ENCODE data around the gene ZNF432.

ZNF432 gene

DNA sequence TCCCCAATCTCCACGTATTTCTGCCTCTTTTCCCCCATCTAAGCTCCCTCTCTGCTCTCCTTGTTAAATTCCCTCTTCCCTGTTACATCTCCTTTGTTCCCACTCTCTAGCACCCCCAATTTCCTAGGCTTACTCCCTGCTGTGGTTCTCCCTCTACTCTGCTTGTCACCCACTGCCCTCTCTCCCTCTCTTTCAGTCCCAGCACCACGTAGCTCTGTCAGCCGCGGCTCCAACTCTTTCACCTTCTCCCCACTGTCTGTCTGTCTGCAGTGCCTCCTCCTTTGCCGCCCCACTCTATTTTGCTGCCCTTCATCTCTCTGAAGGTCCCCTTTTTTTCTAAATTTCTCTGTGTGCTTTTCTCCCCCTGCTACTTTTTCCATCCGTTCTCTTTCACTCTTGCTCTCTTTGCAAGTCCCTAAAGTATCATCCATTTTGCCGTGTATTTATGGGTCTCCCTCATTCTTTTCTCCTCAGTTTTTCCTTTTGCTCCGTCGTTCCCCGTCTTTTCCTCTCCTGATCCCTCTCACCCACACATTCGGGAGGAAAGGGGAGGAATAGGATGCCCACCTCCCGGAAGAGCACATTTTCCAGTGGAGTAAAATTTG, 46.0 kb upstream of the ZNF432 start:
- Histone ChIP-seq H4K91ac (ENCODE audit: low read depth, low read length, poor library complexity) (no peak overlapping the region), H3K27ac (replicated peaks; ENCODE audit: low read length) (no peak overlapping the region), H2AK5ac (ENCODE audit: low read depth, low read length) (no peak overlapping the region), H3K27me3 (ENCODE audit: control insufficient read depth in 3 of 3, insufficient read depth in 3 of 3, low read depth in 1 of 3, low read length in 3 of 3) (peaks cover 0 to 2% (median 0%) of the 10 kb centered on the region in 3 experiments), H3K9me3 (replicated peaks in 1 of 2; ENCODE audit: control insufficient read depth in 2 of 2, insufficient read depth in 1 of 2, low read depth in 1 of 2, low read length in 2 of 2) (peaks cover 7 to 62% of the 10 kb centered on the region in 2 donors), H3K4me2 (ENCODE audit: insufficient read depth, low read length, poor library complexity, severe bottlenecking) (peak overlapping the region; percentile 78), H3K79me1 (ENCODE audit: low read depth, low read length) (no peaks in the 10 kb centered on the region), H3K23ac (ENCODE audit: low read depth, low read length, poor library complexity) (no peak overlapping the region), H3K18ac (ENCODE audit: low read length) (no peak overlapping the region), H3K9ac (ENCODE audit: low read depth, low read length, poor library complexity) (peak overlapping the region; percentile 83), H3K4me3 (ENCODE audit: low read length in 2 of 2) (peak overlapping the region; percentile 66 to 97), H2BK5ac (ENCODE audit: low read length) (no peak overlapping the region), H3K4ac (ENCODE audit: low read length) (no peak overlapping the region), H3K4me1 (ENCODE audit: control insufficient read depth in 2 of 2, insufficient read depth in 1 of 2, low read depth in 1 of 2, low read length in 2 of 2) (peaks cover 0 to 2% of the 10 kb centered on the region in 2 donors), H2BK15ac (ENCODE audit: low read length) (no peak overlapping the region), H3K14ac (ENCODE audit: low read length) (no peak overlapping the region), H2AFZ (ENCODE audit: low read length) (peak overlapping the region; percentile 80), H4K8ac (ENCODE audit: low read depth, low read length) (no peak overlapping the region), H2BK120ac (ENCODE audit: low read depth, low read length) (no peak overlapping the region), H2BK12ac (ENCODE audit: low read length) (no peak overlapping the region), H3K36me3 (replicated peaks in 1 of 2; ENCODE audit: control insufficient read depth in 2 of 2, insufficient read depth in 2 of 2, low read length in 2 of 2) (peaks cover 0 to 42% of the 10 kb centered on the region in 2 donors)
- no peak for DNase-seq (ENCODE audit: low spot score)
- no CpG with 5 or more reads among the region's 12 CpGs for WGBS, 2 donors (ENCODE audit: extremely low coverage in 2 of 2, insufficient read length in 2 of 2, insufficient replicate concordance in 1 of 2)

DNA sequence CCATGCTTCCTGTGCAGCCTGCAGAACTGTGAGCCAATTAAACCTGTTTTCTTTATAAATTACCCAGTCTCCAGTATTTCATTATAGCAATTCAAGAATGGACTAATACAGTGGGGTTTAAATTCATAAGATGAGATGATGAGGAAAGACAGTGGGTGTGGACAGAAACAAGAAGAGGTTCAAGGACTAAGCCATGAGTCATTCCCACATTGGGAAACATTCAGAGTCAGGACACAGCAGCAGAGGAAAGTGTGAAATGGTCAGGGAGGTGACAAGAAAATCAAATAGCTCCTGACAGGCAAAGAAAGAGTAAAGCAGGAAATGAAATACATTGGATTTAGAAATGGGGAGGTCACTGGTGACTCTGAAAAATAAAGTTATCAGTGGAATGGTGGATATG, 37.8 kb upstream of the ZNF432 start:
- Histone ChIP-seq H2BK15ac (ENCODE audit: low read length) (no peak overlapping the region), H3K27ac (replicated peaks; ENCODE audit: low read length) (no peak overlapping the region), H2BK12ac (ENCODE audit: low read length) (no peak overlapping the region), H3K27me3 (ENCODE audit: control insufficient read depth in 3 of 3, insufficient read depth in 3 of 3, low read depth in 1 of 3, low read length in 3 of 3) (no peaks in the 10 kb centered on the region), H3K79me1 (ENCODE audit: low read depth, low read length) (no peaks in the 10 kb centered on the region), H3K18ac (ENCODE audit: low read length) (no peak overlapping the region), H3K4ac (ENCODE audit: low read length) (no peak overlapping the region), H4K91ac (ENCODE audit: low read depth, low read length, poor library complexity) (no peak overlapping the region), H2AFZ (ENCODE audit: low read length) (no peak overlapping the region), H3K14ac (ENCODE audit: low read length) (no peak overlapping the region), H3K4me1 (ENCODE audit: control insufficient read depth in 2 of 2, insufficient read depth in 1 of 2, low read depth in 1 of 2, low read length in 2 of 2) (no peaks in the 10 kb centered on the region), H4K8ac (ENCODE audit: low read depth, low read length) (no peak overlapping the region), H3K9ac (ENCODE audit: low read depth, low read length, poor library complexity) (no peak overlapping the region), H3K4me2 (ENCODE audit: insufficient read depth, low read length, poor library complexity, severe bottlenecking) (no peak overlapping the region), H2BK5ac (ENCODE audit: low read length) (no peak overlapping the region), H2AK5ac (ENCODE audit: low read depth, low read length) (no peak overlapping the region), H3K9me3 (replicated peaks in 1 of 2; ENCODE audit: control insufficient read depth in 2 of 2, insufficient read depth in 1 of 2, low read depth in 1 of 2, low read length in 2 of 2) (peaks cover 15 to 95% of the 10 kb centered on the region in 2 donors), H3K4me3 (ENCODE audit: low read length in 2 of 2) (no peak overlapping the region), H3K36me3 (replicated peaks in 1 of 2; ENCODE audit: control insufficient read depth in 2 of 2, insufficient read depth in 2 of 2, low read length in 2 of 2) (peaks cover 15 to 97% of the 10 kb centered on the region in 2 donors), H3K23ac (ENCODE audit: low read depth, low read length, poor library complexity) (no peak overlapping the region), H2BK120ac (ENCODE audit: low read depth, low read length) (no peak overlapping the region)
- no peak for DNase-seq (ENCODE audit: low spot score)

DNA sequence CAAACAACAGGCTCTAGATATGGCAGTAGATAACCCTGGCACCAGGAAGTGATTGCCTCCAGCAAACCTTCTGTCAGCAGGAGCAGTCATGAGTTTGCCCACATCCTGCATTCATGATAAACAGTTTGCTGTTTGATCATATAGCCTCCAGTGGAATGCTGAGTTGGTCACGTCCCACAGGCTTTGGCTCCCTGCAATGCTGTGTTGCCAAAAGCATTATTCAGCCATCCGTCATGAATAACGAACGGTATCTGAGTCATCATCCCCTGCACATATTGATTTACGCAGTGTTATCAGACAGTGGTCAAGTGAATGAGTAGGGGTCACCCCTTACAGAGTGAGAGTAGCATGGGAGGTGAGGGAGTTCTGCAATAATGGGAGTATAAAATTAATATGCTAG, 21.9 kb upstream of the ZNF432 start:
- WGBS, 2 donors (ENCODE audit: extremely low coverage in 2 of 2, insufficient read length in 2 of 2, insufficient replicate concordance in 1 of 2): no CpG with 5 or more reads among the region's 5 CpGs
- Histone ChIP-seq H2BK15ac (ENCODE audit: low read length) (no peak overlapping the region), H3K4me2 (ENCODE audit: insufficient read depth, low read length, poor library complexity, severe bottlenecking) (no peak overlapping the region), H3K23ac (ENCODE audit: low read depth, low read length, poor library complexity) (no peak overlapping the region), H3K4me3 (ENCODE audit: low read length in 2 of 2) (no peak overlapping the region), H4K91ac (ENCODE audit: low read depth, low read length, poor library complexity) (no peak overlapping the region), H3K36me3 (replicated peaks in 1 of 2; ENCODE audit: control insufficient read depth in 2 of 2, insufficient read depth in 2 of 2, low read length in 2 of 2) (peaks cover 27 to 97% of the 10 kb centered on the region in 2 donors), H3K27me3 (ENCODE audit: control insufficient read depth in 3 of 3, insufficient read depth in 3 of 3, low read depth in 1 of 3, low read length in 3 of 3) (no peaks in the 10 kb centered on the region), H2AFZ (ENCODE audit: low read length) (no peak overlapping the region), H2BK120ac (ENCODE audit: low read depth, low read length) (no peak overlapping the region), H4K8ac (ENCODE audit: low read depth, low read length) (no peak overlapping the region), H2BK5ac (ENCODE audit: low read length) (no peak overlapping the region), H3K27ac (replicated peaks; ENCODE audit: low read length) (no peak overlapping the region), H3K18ac (ENCODE audit: low read length) (no peak overlapping the region), H3K4ac (ENCODE audit: low read length) (no peak overlapping the region), H2AK5ac (ENCODE audit: low read depth, low read length) (no peak overlapping the region), H3K14ac (ENCODE audit: low read length) (no peak overlapping the region), H3K79me1 (ENCODE audit: low read depth, low read length) (no peaks in the 10 kb centered on the region), H3K9me3 (replicated peaks in 1 of 2; ENCODE audit: control insufficient read depth in 2 of 2, insufficient read depth in 1 of 2, low read depth in 1 of 2, low read length in 2 of 2) (peaks cover 35 to 95% of the 10 kb centered on the region in 2 donors), H2BK12ac (ENCODE audit: low read length) (no peak overlapping the region), H3K4me1 (ENCODE audit: control insufficient read depth in 2 of 2, insufficient read depth in 1 of 2, low read depth in 1 of 2, low read length in 2 of 2) (no peaks in the 10 kb centered on the region), H3K9ac (ENCODE audit: low read depth, low read length, poor library complexity) (no peak overlapping the region)
- DNase-seq (ENCODE audit: low spot score): no peak

DNA sequence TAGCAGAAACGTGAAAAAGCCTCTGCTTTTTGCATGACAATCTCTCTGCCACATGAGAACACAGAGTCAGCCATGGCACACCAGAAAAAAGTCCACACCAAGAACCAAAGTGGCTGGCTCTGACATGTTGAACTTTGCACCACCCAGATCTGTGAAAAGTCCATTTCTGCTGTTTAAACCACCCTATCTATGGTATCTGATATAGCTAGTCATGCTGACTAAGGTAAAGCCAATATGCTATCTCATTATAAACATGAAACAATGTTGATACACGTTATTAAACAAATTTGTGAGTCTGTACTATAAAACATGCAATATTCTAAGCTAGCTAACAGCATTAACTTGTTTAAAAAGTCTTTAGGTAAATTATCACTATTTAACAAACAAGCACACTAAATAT, 21.0 kb upstream of the ZNF432 start:
- H3K9me3 ChIP-seq (replicated peaks in 1 of 2; ENCODE audit: control insufficient read depth in 2 of 2, insufficient read depth in 1 of 2, low read depth in 1 of 2, low read length in 2 of 2): peaks cover 37 to 95% of the 10 kb centered on the region in 2 donors

More for the DNA sequence above, 21.0 kb upstream of the ZNF432 start:
- no peak overlapping the region for H3K23ac ChIP-seq (ENCODE audit: low read depth, low read length, poor library complexity)
- H2BK5ac ChIP-seq (ENCODE audit: low read length): no peak overlapping the region
- no peaks in the 10 kb centered on the region for H3K79me1 ChIP-seq (ENCODE audit: low read depth, low read length)
- no peak overlapping the region for H3K9ac ChIP-seq (ENCODE audit: low read depth, low read length, poor library complexity)
- no peak overlapping the region for H3K4me3 ChIP-seq (ENCODE audit: low read length in 2 of 2)
- peaks cover 24 to 97% of the 10 kb centered on the region in 2 donors for H3K36me3 ChIP-seq (replicated peaks in 1 of 2; ENCODE audit: control insufficient read depth in 2 of 2, insufficient read depth in 2 of 2, low read length in 2 of 2)
- WGBS, 2 donors (ENCODE audit: extremely low coverage in 2 of 2, insufficient read length in 2 of 2, insufficient replicate concordance in 1 of 2): no CpG with 5 or more reads among the region's 2 CpGs
- H3K4me2 ChIP-seq (ENCODE audit: insufficient read depth, low read length, poor library complexity, severe bottlenecking): no peak overlapping the region
- H3K27me3 ChIP-seq (ENCODE audit: control insufficient read depth in 3 of 3, insufficient read depth in 3 of 3, low read depth in 1 of 3, low read length in 3 of 3): no peaks in the 10 kb centered on the region
- H2AK5ac ChIP-seq (ENCODE audit: low read depth, low read length): no peak overlapping the region
- H4K8ac ChIP-seq (ENCODE audit: low read depth, low read length): no peak overlapping the region
- H2BK15ac ChIP-seq (ENCODE audit: low read length): no peak overlapping the region
- no peak overlapping the region for H2BK120ac ChIP-seq (ENCODE audit: low read depth, low read length)
- H3K4ac ChIP-seq (ENCODE audit: low read length): no peak overlapping the region
- DNase-seq (ENCODE audit: low spot score): no peak
- no peak overlapping the region for H3K18ac ChIP-seq (ENCODE audit: low read length)
- H3K27ac ChIP-seq (replicated peaks; ENCODE audit: low read length): no peak overlapping the region
- H3K14ac ChIP-seq (ENCODE audit: low read length): no peak overlapping the region
- no peak overlapping the region for H4K91ac ChIP-seq (ENCODE audit: low read depth, low read length, poor library complexity)
- H2BK12ac ChIP-seq (ENCODE audit: low read length): no peak overlapping the region
- H3K4me1 ChIP-seq (ENCODE audit: control insufficient read depth in 2 of 2, insufficient read depth in 1 of 2, low read depth in 1 of 2, low read length in 2 of 2): no peaks in the 10 kb centered on the region
- H2AFZ ChIP-seq (ENCODE audit: low read length): no peak overlapping the region
